Activated naive CD4-positive, alpha-beta T cell treated with anti-CD3 and anti-CD28 coated beads for 36 hours (primary cell): Measurements from ENCODE around the gene ETV6. TPM values are rescaled to one million over a fixed set of nuclear protein-coding genes. Genes with fewer than 3 reads are reported as not detected.

Experiments
- CTCF ChIA-PET: fragments of 350-600 bp; sonication (Branson Sonifier 250); formaldehyde crosslinking; loops from one replicate; lab custom pipeline; 2021; ENCODE audit warnings: antibody characterized with exemption; lab: Charles Lee
- DNase-seq: peaks from one replicate; pipeline ENCODE4 v3.0.0-alpha.2; 2020
- H3K27ac Mint-ChIP-seq: one replicate; pipeline ENCODE4 v1.8.0; 2021; ENCODE audit warnings: mild to moderate bottlenecking, mixed read lengths
- H3K27me3 Mint-ChIP-seq: one replicate; pipeline ENCODE4 v1.8.0; 2021; ENCODE audit warnings: low read depth, mixed read lengths
- H3K36me3 Mint-ChIP-seq: one replicate; pipeline ENCODE4 v1.8.0; 2021; ENCODE audit warnings: low read depth, mixed read lengths
- H3K4me1 Mint-ChIP-seq: one replicate; pipeline ENCODE4 v1.8.0; 2021; ENCODE audit warnings: low read depth, mixed read lengths
- H3K4me3 Mint-ChIP-seq: one replicate; pipeline ENCODE4 v1.8.0; 2021; ENCODE audit warnings: mild to moderate bottlenecking, moderate library complexity, mixed read lengths
- H3K9me3 Mint-ChIP-seq: one replicate; pipeline ENCODE4 v1.8.0; 2021; ENCODE audit warnings: mixed read lengths
- intact Hi-C: fragments of 100-400 bp; cut with micrococcal nuclease; formaldehyde crosslinking; loops from one replicate; pipeline ENCODE4 v1.15.1; 2023
- total RNA-seq, 2 experiments: library from RNA; stranded (reverse); gene quantifications; one replicate each; pipeline ENCODE4 v1.2.3, GENCODE V29; 2021

The ETV6 gene
- total RNA-seq, 2 experiments from 2014 or later, result 48.1 to 48.6 TPM

GRCh38 chr12:11702959-11703358, 53.5 kb downstream of the ETV6 start:
- peaks cover 49% of the 10 kb centered on the region for H3K4me1 Mint-ChIP-seq
- H3K36me3 Mint-ChIP-seq, result peaks cover 12% of the 10 kb centered on the region
- peak; percentile 14 for DNase-seq
- intact Hi-C loops, result loop anchor here (1.0 to 2.0 kb wide), 8 partner anchors 10 to 306 kb away; no protein-coding TSS in a partner anchor
- H3K4me3 Mint-ChIP-seq, result no peak overlapping the region
- no peaks in the 10 kb centered on the region for H3K9me3 Mint-ChIP-seq
- CTCF ChIA-PET, result interaction anchor here (0.6 kb wide), 1 partner anchor 56 kb away, joined by 3 read pairs; no protein-coding TSS in a partner anchor
- H3K27me3 Mint-ChIP-seq, result no peaks in the 10 kb centered on the region
- peak overlapping the region; percentile 76 for H3K27ac Mint-ChIP-seq

GRCh38 chr12:11703378-11703777, 53.9 kb downstream of the ETV6 start:
- peaks cover 45% of the 10 kb centered on the region for H3K4me1 Mint-ChIP-seq
- no peak overlapping the region for H3K4me3 Mint-ChIP-seq
- no peak for DNase-seq
- H3K36me3 Mint-ChIP-seq, result peaks cover 12% of the 10 kb centered on the region
- peak overlapping the region; percentile 76 for H3K27ac Mint-ChIP-seq
- intact Hi-C loops, result loop anchor here (1.0 to 2.0 kb wide), 8 partner anchors 10 to 305 kb away; no protein-coding TSS in a partner anchor
- CTCF ChIA-PET, result interaction anchor here (0.6 kb wide), 1 partner anchor 55 kb away, joined by 5 read pairs; no protein-coding TSS in a partner anchor
- no peaks in the 10 kb centered on the region for H3K9me3 Mint-ChIP-seq
- H3K27me3 Mint-ChIP-seq, result no peaks in the 10 kb centered on the region

GRCh38 chr12:11704089-11704488, 54.6 kb downstream of the ETV6 start:
- H3K4me3 Mint-ChIP-seq, result no peak overlapping the region
- H3K36me3 Mint-ChIP-seq, result peaks cover 12% of the 10 kb centered on the region
- no peaks in the 10 kb centered on the region for H3K9me3 Mint-ChIP-seq
- H3K27me3 Mint-ChIP-seq, result no peaks in the 10 kb centered on the region
- no peak for DNase-seq
- no peak overlapping the region for H3K27ac Mint-ChIP-seq
- CTCF ChIA-PET, result interaction anchor here (1.2 kb wide), 1 partner anchor 121 kb away, joined by 3 read pairs; no protein-coding TSS in a partner anchor
- intact Hi-C loops, result no loop called here
- H3K4me1 Mint-ChIP-seq, result peaks cover 48% of the 10 kb centered on the region

GRCh38 chr12:11705010-11705409, 55.5 kb downstream of the ETV6 start:
- H3K27me3 Mint-ChIP-seq, result no peaks in the 10 kb centered on the region
- no peaks in the 10 kb centered on the region for H3K9me3 Mint-ChIP-seq
- no peak for DNase-seq
- no peak overlapping the region for H3K4me3 Mint-ChIP-seq
- CTCF ChIA-PET, result interaction anchor here (0.9 to 1.2 kb wide), 2 partner anchors 75 to 122 kb away, joined by 3 read pairs; no protein-coding TSS in a partner anchor
- no peak overlapping the region for H3K27ac Mint-ChIP-seq
- intact Hi-C loops, result no loop called here
- peaks cover 49% of the 10 kb centered on the region for H3K4me1 Mint-ChIP-seq
- H3K36me3 Mint-ChIP-seq, result peaks cover 12% of the 10 kb centered on the region

- Mint-ChIP-seq H3K4me1 (peaks cover 55% of the 10 kb centered on the region), H3K4me3 (no peak overlapping the region), H3K36me3 (peaks cover 18% of the 10 kb centered on the region), H3K9me3 (no peaks in the 10 kb centered on the region), H3K27ac (no peak overlapping the region), H3K27me3 (no peaks in the 10 kb centered on the region)
- CTCF ChIA-PET, result no interaction called here
- DNase-seq, result no peak
- intact Hi-C loops, result no loop called here
Measured at GRCh38 chr12:11706509-11707379, 57.3 kb downstream of the ETV6 start.

GRCh38 chr12:11707535-11707934, 58.1 kb downstream of the ETV6 start:
- CTCF ChIA-PET, result interaction anchor here (0.7 kb wide), 2 partner anchors 126 to 326 kb away, joined by 4 to 5 read pairs; no protein-coding TSS in a partner anchor
- intact Hi-C loops, result no loop called here
- H3K27ac Mint-ChIP-seq, result no peak overlapping the region
- H3K4me3 Mint-ChIP-seq, result no peak overlapping the region
- H3K27me3 Mint-ChIP-seq, result no peaks in the 10 kb centered on the region
- no peak for DNase-seq
- peaks cover 55% of the 10 kb centered on the region for H3K4me1 Mint-ChIP-seq
- H3K9me3 Mint-ChIP-seq, result no peaks in the 10 kb centered on the region
- peaks cover 18% of the 10 kb centered on the region for H3K36me3 Mint-ChIP-seq

GRCh38 chr12:11709513-11709912, 60.0 kb downstream of the ETV6 start:
- intact Hi-C loops, result no loop called here
- no peak overlapping the region for H3K4me3 Mint-ChIP-seq
- H3K27ac Mint-ChIP-seq, result no peak overlapping the region
- DNase-seq, result no peak
- peaks cover 58% of the 10 kb centered on the region for H3K4me1 Mint-ChIP-seq
- CTCF ChIA-PET, result interaction anchor here (1.4 kb wide), 1 partner anchor 324 kb away, joined by 3 read pairs; no protein-coding TSS in a partner anchor
- peaks cover 15% of the 10 kb centered on the region for H3K36me3 Mint-ChIP-seq
- no peaks in the 10 kb centered on the region for H3K27me3 Mint-ChIP-seq
- no peaks in the 10 kb centered on the region for H3K9me3 Mint-ChIP-seq

GRCh38 chr12:11710431-11710830, 61.0 kb downstream of the ETV6 start:
- Mint-ChIP-seq H3K4me1 (peaks cover 60% of the 10 kb centered on the region), H3K27ac (no peak overlapping the region), H3K36me3 (peaks cover 20% of the 10 kb centered on the region), H3K9me3 (no peaks in the 10 kb centered on the region), H3K27me3 (no peaks in the 10 kb centered on the region), H3K4me3 (no peak overlapping the region)
- DNase-seq, result no peak
- CTCF ChIA-PET, result interaction anchor here (1.4 kb wide), 1 partner anchor 323 kb away, joined by 3 read pairs; no protein-coding TSS in a partner anchor
- intact Hi-C loops, result no loop called here

GRCh38 chr12:11710906-11711305, 61.4 kb downstream of the ETV6 start:
- H3K4me1 Mint-ChIP-seq, result peaks cover 58% of the 10 kb centered on the region

GRCh38 chr12:11711651-11712327, 62.3 kb downstream of the ETV6 start:
- intact Hi-C loops, result no loop called here
- no peaks in the 10 kb centered on the region for H3K9me3 Mint-ChIP-seq
- CTCF ChIA-PET, result no interaction called here
- no peak for DNase-seq
- H3K27me3 Mint-ChIP-seq, result no peaks in the 10 kb centered on the region
- peaks cover 61% of the 10 kb centered on the region for H3K4me1 Mint-ChIP-seq
- peak overlapping the region; percentile 13 for H3K27ac Mint-ChIP-seq
- H3K4me3 Mint-ChIP-seq, result no peak overlapping the region
- peaks cover 25% of the 10 kb centered on the region for H3K36me3 Mint-ChIP-seq

More at GRCh38 chr12:11710906-11711305, 61.4 kb downstream of the ETV6 start:
- CTCF ChIA-PET, result interaction anchor here (1.4 kb wide), 1 partner anchor 322 kb away, joined by 3 read pairs; no protein-coding TSS in a partner anchor
- H3K27ac Mint-ChIP-seq, result no peak overlapping the region
- H3K4me3 Mint-ChIP-seq, result no peak overlapping the region
- no peaks in the 10 kb centered on the region for H3K9me3 Mint-ChIP-seq
- H3K36me3 Mint-ChIP-seq, result peaks cover 23% of the 10 kb centered on the region
- intact Hi-C loops, result no loop called here
- no peaks in the 10 kb centered on the region for H3K27me3 Mint-ChIP-seq
- no peak for DNase-seq

GRCh38 chr12:11712491-11712890, 63.0 kb downstream of the ETV6 start:
- Mint-ChIP-seq H3K36me3 (peaks cover 23% of the 10 kb centered on the region), H3K9me3 (no peaks in the 10 kb centered on the region), H3K4me3 (no peak overlapping the region), H3K27ac (no peak overlapping the region), H3K27me3 (no peaks in the 10 kb centered on the region), H3K4me1 (peaks cover 61% of the 10 kb centered on the region)
- CTCF ChIA-PET, result no interaction called here
- intact Hi-C loops, result no loop called here
- no peak for DNase-seq

- Mint-ChIP-seq H3K27ac (no peak overlapping the region), H3K4me1 (peaks cover 63% of the 10 kb centered on the region), H3K9me3 (no peaks in the 10 kb centered on the region), H3K4me3 (no peak overlapping the region), H3K36me3 (peaks cover 23% of the 10 kb centered on the region), H3K27me3 (no peaks in the 10 kb centered on the region)
- CTCF ChIA-PET, result interaction anchor here (0.6 kb wide), 1 partner anchor 321 kb away, joined by 3 read pairs; no protein-coding TSS in a partner anchor
- peak; percentile 41 for DNase-seq
- intact Hi-C loops, result loop anchor here (1.0 kb wide), 1 partner anchor 10 kb away; no protein-coding TSS in a partner anchor
Measured at GRCh38 chr12:11713202-11713601, 63.7 kb downstream of the ETV6 start.
